Measurements from ENCODE around the gene AP1M1. TPM values are rescaled to one million over a fixed set of nuclear protein-coding genes. Genes with fewer than 3 reads are reported as not detected.

Gene AP1M1
- total RNA-seq, 1 experiment from 2014 or later, result 88.7 TPM

DNA sequence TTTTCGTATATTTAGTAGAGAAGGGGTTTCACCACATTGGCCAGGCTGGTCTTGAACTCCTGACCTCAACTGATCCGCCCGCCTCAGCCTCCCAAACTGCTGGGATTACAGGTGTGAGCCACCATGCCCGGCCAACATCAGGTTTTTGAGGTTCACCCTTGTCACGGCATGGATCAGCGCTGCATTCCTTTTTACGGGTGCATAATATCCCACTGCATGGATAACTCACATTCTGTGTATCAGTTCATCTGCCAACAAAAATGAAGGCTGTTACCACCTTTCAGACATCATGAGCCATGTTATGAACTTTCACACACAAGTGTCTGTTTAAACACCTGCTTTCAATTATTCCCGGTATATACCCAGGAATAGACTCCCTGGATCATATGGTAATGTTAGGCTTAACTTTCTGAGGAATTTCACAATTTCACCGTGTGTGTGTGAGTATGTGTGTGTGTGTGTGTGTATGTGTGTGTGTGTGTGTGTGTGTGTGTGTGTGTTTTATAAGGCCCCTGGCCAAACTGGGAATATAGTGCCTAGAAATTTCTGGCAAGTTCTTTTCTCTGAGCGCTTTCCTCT lies 52.2 kb downstream of the AP1M1 start:
- Histone ChIP-seq H3K4me1 (ENCODE audit: control insufficient read depth, insufficient read depth, low read length) (no peaks in the 10 kb centered on the region), H3K9me3 (ENCODE audit: control insufficient read depth, insufficient read depth, low read depth, low read length) (no peaks in the 10 kb centered on the region), H3K27me3 (ENCODE audit: control insufficient read depth, insufficient read depth, low read length) (no peaks in the 10 kb centered on the region), H3K36me3 (ENCODE audit: control insufficient read depth, insufficient read depth, low read length) (no peaks in the 10 kb centered on the region), H3K4me3 (ENCODE audit: low read depth in 2 of 2, low read length in 2 of 2) (no peak overlapping the region), H3K27ac (ENCODE audit: low read length) (no peak overlapping the region)
- TF ChIP-seq, protein P1, sequence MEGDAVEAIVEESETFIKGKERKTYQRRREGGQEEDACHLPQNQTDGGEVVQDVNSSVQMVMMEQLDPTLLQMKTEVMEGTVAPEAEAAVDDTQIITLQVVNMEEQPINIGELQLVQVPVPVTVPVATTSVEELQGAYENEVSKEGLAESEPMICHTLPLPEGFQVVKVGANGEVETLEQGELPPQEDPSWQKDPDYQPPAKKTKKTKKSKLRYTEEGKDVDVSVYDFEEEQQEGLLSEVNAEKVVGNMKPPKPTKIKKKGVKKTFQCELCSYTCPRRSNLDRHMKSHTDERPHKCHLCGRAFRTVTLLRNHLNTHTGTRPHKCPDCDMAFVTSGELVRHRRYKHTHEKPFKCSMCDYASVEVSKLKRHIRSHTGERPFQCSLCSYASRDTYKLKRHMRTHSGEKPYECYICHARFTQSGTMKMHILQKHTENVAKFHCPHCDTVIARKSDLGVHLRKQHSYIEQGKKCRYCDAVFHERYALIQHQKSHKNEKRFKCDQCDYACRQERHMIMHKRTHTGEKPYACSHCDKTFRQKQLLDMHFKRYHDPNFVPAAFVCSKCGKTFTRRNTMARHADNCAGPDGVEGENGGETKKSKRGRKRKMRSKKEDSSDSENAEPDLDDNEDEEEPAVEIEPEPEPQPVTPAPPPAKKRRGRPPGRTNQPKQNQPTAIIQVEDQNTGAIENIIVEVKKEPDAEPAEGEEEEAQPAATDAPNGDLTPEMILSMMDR (IDR thresholded peaks at IDR 0.05), result no peak
- TF ChIP-seq, protein P2, sequence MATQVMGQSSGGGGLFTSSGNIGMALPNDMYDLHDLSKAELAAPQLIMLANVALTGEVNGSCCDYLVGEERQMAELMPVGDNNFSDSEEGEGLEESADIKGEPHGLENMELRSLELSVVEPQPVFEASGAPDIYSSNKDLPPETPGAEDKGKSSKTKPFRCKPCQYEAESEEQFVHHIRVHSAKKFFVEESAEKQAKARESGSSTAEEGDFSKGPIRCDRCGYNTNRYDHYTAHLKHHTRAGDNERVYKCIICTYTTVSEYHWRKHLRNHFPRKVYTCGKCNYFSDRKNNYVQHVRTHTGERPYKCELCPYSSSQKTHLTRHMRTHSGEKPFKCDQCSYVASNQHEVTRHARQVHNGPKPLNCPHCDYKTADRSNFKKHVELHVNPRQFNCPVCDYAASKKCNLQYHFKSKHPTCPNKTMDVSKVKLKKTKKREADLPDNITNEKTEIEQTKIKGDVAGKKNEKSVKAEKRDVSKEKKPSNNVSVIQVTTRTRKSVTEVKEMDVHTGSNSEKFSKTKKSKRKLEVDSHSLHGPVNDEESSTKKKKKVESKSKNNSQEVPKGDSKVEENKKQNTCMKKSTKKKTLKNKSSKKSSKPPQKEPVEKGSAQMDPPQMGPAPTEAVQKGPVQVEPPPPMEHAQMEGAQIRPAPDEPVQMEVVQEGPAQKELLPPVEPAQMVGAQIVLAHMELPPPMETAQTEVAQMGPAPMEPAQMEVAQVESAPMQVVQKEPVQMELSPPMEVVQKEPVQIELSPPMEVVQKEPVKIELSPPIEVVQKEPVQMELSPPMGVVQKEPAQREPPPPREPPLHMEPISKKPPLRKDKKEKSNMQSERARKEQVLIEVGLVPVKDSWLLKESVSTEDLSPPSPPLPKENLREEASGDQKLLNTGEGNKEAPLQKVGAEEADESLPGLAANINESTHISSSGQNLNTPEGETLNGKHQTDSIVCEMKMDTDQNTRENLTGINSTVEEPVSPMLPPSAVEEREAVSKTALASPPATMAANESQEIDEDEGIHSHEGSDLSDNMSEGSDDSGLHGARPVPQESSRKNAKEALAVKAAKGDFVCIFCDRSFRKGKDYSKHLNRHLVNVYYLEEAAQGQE (IDR thresholded peaks at IDR 0.05; ENCODE audit: insufficient read depth in 1 of 2, low read depth in 2 of 2, low read length in 1 of 2), result no peak
- no peak for TF ChIP-seq TCF7L2 (IDR thresholded peaks at IDR 0.05; ENCODE audit: low read depth, low read length)
- TF ChIP-seq SIN3A (IDR thresholded peaks at IDR 0.05; ENCODE audit: borderline replicate concordance, insufficient read depth, low read depth, low read length), result no peak
- no peak for TF ChIP-seq POLR2AphosphoS5 (IDR thresholded peaks at IDR 0.05; ENCODE audit: low read depth, low read length)
- ATAC-seq (no peak), DNase-seq (ENCODE audit: low read depth, low spot score) (no peak)
- CTCF ChIA-PET, result no interaction called here
- intact Hi-C loops (cut with micrococcal nuclease; ENCODE audit: unreplicated experiment), result loop anchor here (10.0 kb wide), 1 partner anchor 75 kb away; the partner anchor contains the start of gene KLF2
- BruUV-seq (replicated peaks), result no TSS peak
- in situ Hi-C loops (cut with HindIII; ENCODE audit: low pct_unique_long_range_greater_than_20kb, low sequenced_read_pairs), result no loop called here
- POLR2A ChIA-PET, result no interaction called here

DNA sequence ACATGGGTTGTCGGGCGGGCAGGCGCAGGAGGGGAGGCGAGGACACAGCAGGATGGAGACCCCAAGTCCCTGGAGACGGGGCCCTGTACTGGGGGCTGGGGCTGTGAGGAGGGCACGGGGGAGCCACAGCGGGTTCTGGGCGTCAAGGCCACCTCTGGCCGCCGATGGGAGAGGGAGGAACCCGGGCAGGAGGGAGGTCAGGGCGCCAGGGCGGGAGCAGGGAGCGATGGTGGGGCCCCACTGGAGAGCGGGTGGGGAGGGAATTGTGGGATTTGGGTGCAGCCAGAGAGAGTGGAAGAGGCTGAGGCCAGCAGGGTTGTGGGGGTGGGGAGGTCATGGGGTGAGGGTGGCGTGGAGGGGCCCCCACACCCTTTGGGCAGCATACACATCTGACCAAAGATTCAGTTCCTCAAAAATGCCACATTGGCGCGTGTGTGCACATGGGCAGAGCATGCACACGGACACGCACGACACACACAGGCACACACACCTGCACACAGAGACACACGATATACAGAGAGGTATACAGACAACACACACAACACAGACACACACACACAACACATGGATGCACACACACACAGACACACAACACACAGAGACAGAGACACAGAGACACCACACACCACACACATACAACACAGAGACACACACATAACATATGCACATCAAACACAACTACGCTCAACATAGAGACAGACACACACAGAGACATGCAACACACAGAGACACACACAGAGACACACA lies 54.9 kb downstream of the AP1M1 start:
- Histone ChIP-seq H3K27ac (ENCODE audit: low read length) (no peak overlapping the region), H3K9me3 (ENCODE audit: control insufficient read depth, insufficient read depth, low read depth, low read length) (no peaks in the 10 kb centered on the region), H3K36me3 (ENCODE audit: control insufficient read depth, insufficient read depth, low read length) (no peaks in the 10 kb centered on the region), H3K4me3 (ENCODE audit: low read depth in 2 of 2, low read length in 2 of 2) (no peak overlapping the region), H3K4me1 (ENCODE audit: control insufficient read depth, insufficient read depth, low read length) (no peaks in the 10 kb centered on the region), H3K27me3 (ENCODE audit: control insufficient read depth, insufficient read depth, low read length) (no peaks in the 10 kb centered on the region)
- no TSS peak for BruUV-seq (replicated peaks)
- no peak for ATAC-seq
- no peak for DNase-seq (ENCODE audit: low read depth, low spot score)
- TF ChIP-seq SIN3A (IDR thresholded peaks at IDR 0.05; ENCODE audit: borderline replicate concordance, insufficient read depth, low read depth, low read length), result no peak
- TF ChIP-seq, protein P1 (IDR thresholded peaks at IDR 0.05), result no peak
- TF ChIP-seq POLR2AphosphoS5 (IDR thresholded peaks at IDR 0.05; ENCODE audit: low read depth, low read length), result no peak
- TF ChIP-seq, protein P2 (IDR thresholded peaks at IDR 0.05; ENCODE audit: insufficient read depth in 1 of 2, low read depth in 2 of 2, low read length in 1 of 2), result no peak
- TF ChIP-seq TCF7L2 (IDR thresholded peaks at IDR 0.05; ENCODE audit: low read depth, low read length), result no peak
- ChIA-PET CTCF (no interaction called here), POLR2A (no interaction called here)
- in situ Hi-C loops (cut with HindIII; ENCODE audit: low pct_unique_long_range_greater_than_20kb, low sequenced_read_pairs) (no loop called here), intact Hi-C loops (cut with micrococcal nuclease; ENCODE audit: unreplicated experiment) (no loop called here)

Data from Panc1 (cell line).